Left lobe of liver (tissue), 2 donors: Measurements from ENCODE around the gene SIRT6. TPM values are rescaled to one million over a fixed set of nuclear protein-coding genes. Genes with fewer than 3 reads are reported as not detected.
"Not testable (repeated sequence)": the region's sequence is repeated elsewhere in the genome, so short reads cannot be mapped to it uniquely, and the experiment has no call there.

ENCODE experiments used
- ATAC-seq: fragments of 200-7000 bp; cut with Tn5 transposase; one replicate; pipeline ENCODE4 v1.9.1; 2020; ENCODE audit warnings: mild to moderate bottlenecking, moderate library complexity
- DNase-seq: peaks from one replicate; pipeline ENCODE4 v3.0.0-alpha.2; 2020; ENCODE audit warnings: low spot score
- total RNA-seq: library from RNA; stranded (reverse); gene quantifications from one replicate; pipeline ENCODE4 v1.2.1, GENCODE V29; 2021
- donor health status: DM: no; HTN: no; CAD: no; lungs with moderate emphysema.
- donor health status: DM: no; HTN: yes; CAD: no.

SIRT6 gene
- 11.1 TPM for total RNA-seq

- ATAC-seq: peak; percentile 78
Measured at GRCh38 chr19:4182084-4182810, at the start of gene SIRT6, which contains the start of gene ANKRD24. Gene SIRT6 (minus strand): TSS chr19:4182563. CDS start chr19:4182539, 24 bp downstream. Gene ANKRD24 (plus strand): TSS chr19:4182689. CDS start chr19:4186426, 3,737 bp downstream.

DNA sequence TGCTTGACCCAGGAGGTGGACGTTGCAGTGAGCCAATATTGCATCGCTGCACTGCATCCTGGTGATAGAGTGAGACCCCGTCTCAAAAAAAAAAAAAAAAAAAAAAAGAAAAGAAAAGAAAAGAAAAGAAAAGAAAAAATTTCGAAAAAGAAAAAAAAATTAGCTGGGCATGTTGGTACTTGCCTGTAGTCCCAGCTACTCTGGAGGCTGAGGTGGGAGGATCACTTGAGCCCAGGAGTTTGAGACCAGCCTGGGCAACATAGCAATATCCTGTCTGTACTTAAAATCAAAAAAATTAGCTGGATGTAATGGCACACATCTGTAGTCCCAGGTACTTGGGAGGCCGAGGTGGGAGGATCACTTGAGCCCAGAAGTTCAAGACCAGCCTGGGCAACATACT, 49.8 kb upstream of the SIRT6 start:
- DNase-seq, ATAC-seq: not testable (repeated sequence)

More at GRCh38 chr19:4182084-4182810, at the start of gene SIRT6, which contains the start of gene ANKRD24:
- DNase-seq: peak; percentile 96

DNA sequence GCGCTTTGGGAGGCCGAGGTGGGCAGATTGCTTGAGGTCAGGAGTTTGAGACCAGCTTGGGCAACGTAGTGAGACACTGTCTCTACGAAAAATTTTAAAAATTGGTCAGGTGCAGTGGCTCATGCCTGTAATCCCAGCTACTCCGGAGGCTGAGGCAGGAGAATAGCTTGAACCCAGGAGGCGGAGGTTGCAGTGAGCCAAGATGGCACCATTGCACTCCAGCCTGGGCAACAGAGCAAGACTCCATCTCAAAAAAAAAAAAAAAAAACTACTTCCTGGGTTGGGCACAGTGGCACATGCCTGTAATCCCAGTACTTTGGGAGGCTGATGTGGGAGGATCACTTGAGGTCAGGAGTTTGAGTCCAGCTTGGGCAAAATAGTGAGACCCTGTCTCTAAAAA, 49.2 kb upstream of the SIRT6 start:
- ATAC-seq, DNase-seq: not testable (repeated sequence)

- DNase-seq, ATAC-seq: not testable (repeated sequence)
Measured at GRCh38 chr19:4230237-4230636, 47.9 kb upstream of the SIRT6 start.

GRCh38 chr19:4229179-4229931, 47.0 kb upstream of the SIRT6 start, which contains the start of gene EBI3:
Gene EBI3 (plus strand): TSS chr19:4229523. CDS start chr19:4229551, 28 bp downstream.
- ATAC-seq: peak; percentile 58
- DNase-seq: no peak

- DNase-seq: no peak
- ATAC-seq: no peak
Measured at GRCh38 chr19:4228765-4229178, 46.4 kb upstream of the SIRT6 start.

GRCh38 chr19:4227771-4228170, 45.4 kb upstream of the SIRT6 start:
- no peak for DNase-seq

GRCh38 chr19:4225885-4226284, 43.5 kb upstream of the SIRT6 start:
- DNase-seq (no peak), ATAC-seq (no peak)

More at GRCh38 chr19:4227771-4228170, 45.4 kb upstream of the SIRT6 start:
- no peak for ATAC-seq

- no peak for ATAC-seq
Measured at GRCh38 chr19:4224470-4224869, 42.1 kb upstream of the SIRT6 start.

DNA sequence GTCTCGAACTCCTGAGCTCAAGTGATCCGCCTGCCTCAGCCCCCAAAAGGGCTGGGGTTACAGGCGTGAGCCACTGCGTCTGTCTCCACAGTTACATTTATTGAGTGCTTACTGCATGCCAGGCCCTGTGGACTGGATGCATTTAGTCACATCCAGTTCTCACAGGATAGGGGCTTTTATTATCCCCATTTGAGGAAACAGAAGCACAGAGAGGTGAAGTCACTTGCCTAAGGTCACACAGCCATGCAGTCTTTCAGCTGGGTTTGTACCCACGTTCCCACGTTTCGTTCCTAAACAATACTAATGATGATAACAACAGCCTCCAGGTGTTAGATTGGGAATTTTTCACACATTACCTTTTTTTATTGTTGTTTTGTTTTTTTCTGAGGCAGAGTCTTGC, 37.8 kb upstream of the SIRT6 start:
- ATAC-seq (no peak), DNase-seq (no peak)

More at GRCh38 chr19:4224470-4224869, 42.1 kb upstream of the SIRT6 start:
- DNase-seq: no peak

GRCh38 chr19:4218523-4218922, 36.2 kb upstream of the SIRT6 start:
- ATAC-seq, DNase-seq: not testable (repeated sequence)

GRCh38 chr19:4217429-4218264, 35.3 kb upstream of the SIRT6 start:
- no peak for DNase-seq

GRCh38 chr19:4216846-4217245, 34.5 kb upstream of the SIRT6 start:
- DNase-seq (no peak), ATAC-seq (no peak)

More at GRCh38 chr19:4217429-4218264, 35.3 kb upstream of the SIRT6 start:
- no peak for ATAC-seq

GRCh38 chr19:4215807-4216206, 33.4 kb upstream of the SIRT6 start:
- no peak for DNase-seq

GRCh38 chr19:4213116-4213515, 30.8 kb upstream of the SIRT6 start:
- DNase-seq: no peak
- no peak for ATAC-seq

More at GRCh38 chr19:4215807-4216206, 33.4 kb upstream of the SIRT6 start:
- no peak for ATAC-seq

GRCh38 chr19:4210166-4210731, 27.9 kb upstream of the SIRT6 start:
- ATAC-seq (no peak), DNase-seq (no peak)

DNA sequence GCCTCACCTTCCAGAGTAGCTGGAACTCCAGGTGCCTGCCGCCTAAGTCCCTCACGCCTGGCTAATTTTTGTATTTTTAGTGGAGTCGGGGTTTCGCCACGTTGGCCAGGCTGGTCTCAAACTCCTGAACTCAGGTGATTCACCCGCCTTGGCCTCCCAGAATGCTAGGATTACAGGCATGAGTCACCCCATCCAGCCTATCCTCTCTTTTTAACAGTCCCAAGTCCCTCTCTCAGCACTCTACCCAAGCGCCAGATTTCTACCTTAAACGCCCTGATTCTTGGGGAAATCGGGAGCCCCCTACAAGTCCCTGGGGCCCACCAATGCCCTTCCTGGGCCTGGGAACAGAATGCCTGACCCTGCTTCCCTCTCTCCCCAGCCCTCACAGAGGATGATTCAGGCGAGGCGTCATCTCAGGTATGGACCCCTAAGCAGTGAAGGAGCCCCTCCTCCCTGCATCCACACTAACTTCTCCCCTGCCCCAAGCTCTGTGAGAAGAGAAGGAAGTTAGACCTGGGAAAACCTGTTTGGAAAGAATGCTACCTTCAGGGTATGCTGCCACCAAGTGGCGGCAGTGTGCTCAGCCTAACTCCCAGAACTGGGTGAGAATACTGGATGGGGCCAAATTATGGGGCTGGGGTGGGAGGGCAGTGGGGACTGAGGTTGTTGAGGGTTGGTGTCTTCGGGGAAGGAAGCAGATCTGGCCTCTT, 26.2 kb upstream of the SIRT6 start:
- ATAC-seq: peak; percentile 73
- DNase-seq: no peak

- peak; percentile 51 for ATAC-seq
- DNase-seq: no peak
Measured at GRCh38 chr19:4206818-4207484, 24.6 kb upstream of the SIRT6 start.

DNA sequence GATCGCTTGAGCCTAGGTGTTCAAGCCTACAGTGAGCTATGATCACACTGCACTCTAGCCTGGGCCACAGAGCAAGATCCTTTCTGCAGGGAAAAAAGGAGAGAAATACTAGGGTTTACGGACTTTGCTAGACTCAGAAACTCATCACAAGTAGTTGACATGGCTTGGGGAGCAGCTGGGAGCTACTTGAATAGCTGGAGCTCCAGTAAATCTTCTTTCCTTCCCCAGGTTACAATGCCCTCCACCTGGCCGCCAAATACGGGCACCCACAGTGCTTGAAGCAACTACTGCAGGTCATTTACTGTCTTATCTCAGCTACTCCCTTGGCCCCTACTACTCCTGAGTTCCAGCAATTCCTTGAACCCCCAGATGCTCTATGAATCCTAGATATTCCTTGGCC, 19.4 kb upstream of the SIRT6 start:
- ATAC-seq: no peak
- DNase-seq: no peak
